ENCODE measurements around the gene NAXD. TPM values are rescaled to one million over a fixed set of nuclear protein-coding genes. Genes with fewer than 3 reads are reported as not detected.
A peak's percentile ranks its signal among the peaks of the same experiment; 100 is the strongest.

The NAXD gene
- total RNA-seq, 4 donors from 2014 or later: 27.1 to 43.2 (median 35.8) TPM

GRCh38 chr13:110644892-110645521 lies 29.7 kb downstream of the NAXD start:
- no peaks in the 10 kb centered on the region for H3K27me3 ChIP-seq
- H3K27ac ChIP-seq: no peak overlapping the region
- TF ChIP-seq POLR2A (IDR thresholded peaks at IDR 0.05): no peak
- peak in 5 of 6 experiments; percentile 24 to 56 (median 51) for TF ChIP-seq CTCF (IDR thresholded peaks at IDR 0.05)
- H3K36me3 ChIP-seq: peaks cover 0 to 55% (median 0%) of the 10 kb centered on the region in 3 donors
- DNase-seq: peak; percentile 69 to 83 (median 75)
- H3K4me3 ChIP-seq: no peak overlapping the region
- peaks cover 0 to 19% (median 0%) of the 10 kb centered on the region in 4 donors for H3K4me1 ChIP-seq
- H3K9me3 ChIP-seq: no peaks in the 10 kb centered on the region

- peaks cover 0 to 56% (median 0%) of the 10 kb centered on the region in 3 donors for H3K36me3 ChIP-seq
- H3K9me3 ChIP-seq: no peaks in the 10 kb centered on the region
- no peak overlapping the region for H3K4me3 ChIP-seq
- H3K27ac ChIP-seq: no peak overlapping the region
- no peak for DNase-seq
- TF ChIP-seq CTCF (IDR thresholded peaks at IDR 0.05) (no peak), POLR2A (IDR thresholded peaks at IDR 0.05) (no peak)
- H3K27me3 ChIP-seq: no peaks in the 10 kb centered on the region
- peaks cover 0 to 15% (median 0%) of the 10 kb centered on the region in 4 donors for H3K4me1 ChIP-seq
These were observed 30.4 kb downstream of the NAXD start for GRCh38 chr13:110645750-110646149.

- peaks cover 0 to 8% (median 0%) of the 10 kb centered on the region in 4 donors for H3K4me1 ChIP-seq
- peaks cover 0 to 49% (median 0%) of the 10 kb centered on the region in 3 donors for H3K36me3 ChIP-seq
- DNase-seq: no peak
- no peak overlapping the region for H3K4me3 ChIP-seq
- no peaks in the 10 kb centered on the region for H3K27me3 ChIP-seq
- no peak for TF ChIP-seq CTCF (IDR thresholded peaks at IDR 0.05)
- no peak for TF ChIP-seq POLR2A (IDR thresholded peaks at IDR 0.05)
- no peak overlapping the region for H3K27ac ChIP-seq
- no peaks in the 10 kb centered on the region for H3K9me3 ChIP-seq
These were observed 31.4 kb downstream of the NAXD start for GRCh38 chr13:110646442-110647364.

- TF ChIP-seq POLR2A (IDR thresholded peaks at IDR 0.05) (no peak), CTCF (IDR thresholded peaks at IDR 0.05) (no peak)
- Histone ChIP-seq H3K4me1 (peaks cover 0 to 8% (median 0%) of the 10 kb centered on the region in 4 donors), H3K36me3 (peaks cover 0 to 49% (median 0%) of the 10 kb centered on the region in 3 donors), H3K27me3 (no peaks in the 10 kb centered on the region), H3K9me3 (no peaks in the 10 kb centered on the region), H3K27ac (no peak overlapping the region), H3K4me3 (no peak overlapping the region)
- no peak for DNase-seq
These were observed 32.0 kb downstream of the NAXD start for GRCh38 chr13:110647365-110647737.

- H3K4me1 ChIP-seq: peaks cover 0 to 8% (median 0%) of the 10 kb centered on the region in 4 donors
- no peak for DNase-seq
- H3K4me3 ChIP-seq: no peak overlapping the region
- H3K27ac ChIP-seq: no peak overlapping the region
- H3K36me3 ChIP-seq: peaks cover 0 to 44% (median 0%) of the 10 kb centered on the region in 3 donors
- H3K9me3 ChIP-seq: no peaks in the 10 kb centered on the region
- TF ChIP-seq POLR2A (IDR thresholded peaks at IDR 0.05): no peak
- TF ChIP-seq CTCF (IDR thresholded peaks at IDR 0.05): no peak
- H3K27me3 ChIP-seq: no peaks in the 10 kb centered on the region
These were observed 32.9 kb downstream of the NAXD start for GRCh38 chr13:110648146-110648819.
